Medulla oblongata (tissue), 1 donor: Measurements from ENCODE around the gene FAM136A.
"Not testable (repeated sequence)": the region's sequence is repeated elsewhere in the genome, so short reads cannot be mapped to it uniquely, and the experiment has no call there.

Experiments used
- DNase-seq: peaks from one replicate; pipeline ENCODE4 v3.0.0-alpha.2; 2015; ENCODE audit errors: extremely low spot score

The FAM136A gene

DNA sequence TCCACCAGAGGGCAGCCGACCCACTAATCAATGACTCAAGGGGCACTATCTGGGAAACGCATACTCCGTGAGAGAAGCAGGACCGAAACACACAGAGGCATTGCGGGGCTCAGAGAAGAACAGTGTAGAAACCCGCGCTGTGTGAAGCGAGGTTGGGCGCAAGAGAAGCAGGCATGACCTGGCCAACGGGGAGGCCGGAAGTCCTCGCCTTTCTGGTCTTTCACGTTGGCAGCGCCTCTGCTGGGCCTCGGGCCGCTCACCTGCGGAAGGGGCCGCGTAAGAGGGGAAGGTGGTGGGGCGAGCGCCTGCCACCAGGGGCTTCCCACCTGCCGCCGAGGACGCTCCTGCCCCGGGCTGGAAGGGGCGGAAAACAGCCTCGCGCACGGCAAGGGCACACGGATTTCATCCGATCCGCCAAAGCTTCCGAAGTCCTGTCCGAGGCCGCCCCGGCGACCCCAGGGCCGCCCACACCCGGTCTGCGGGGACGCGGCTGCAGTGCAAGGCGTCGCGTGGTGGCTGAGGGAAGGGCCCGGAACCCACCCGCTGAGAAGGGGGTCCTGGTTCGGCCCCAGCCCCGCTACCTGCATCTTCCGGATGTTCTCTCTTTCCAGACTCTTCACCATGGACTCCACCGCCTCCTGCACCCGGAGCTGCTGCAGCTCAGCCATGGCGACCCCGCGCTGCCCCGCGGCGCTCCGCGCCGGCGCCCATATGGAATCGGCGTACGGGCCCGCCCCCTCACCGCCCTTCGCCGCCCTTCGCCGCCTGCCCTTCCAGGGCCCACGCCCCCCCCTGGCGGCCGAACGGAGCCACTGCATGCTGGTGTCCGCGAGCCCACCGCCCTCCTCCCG lies at the start of gene FAM136A:
Gene FAM136A (minus strand): TSS at position 724 of the 851 bp plus-strand sequence. CDS start 56 bp downstream, at position 668.
- peak; percentile 81 for DNase-seq

DNA sequence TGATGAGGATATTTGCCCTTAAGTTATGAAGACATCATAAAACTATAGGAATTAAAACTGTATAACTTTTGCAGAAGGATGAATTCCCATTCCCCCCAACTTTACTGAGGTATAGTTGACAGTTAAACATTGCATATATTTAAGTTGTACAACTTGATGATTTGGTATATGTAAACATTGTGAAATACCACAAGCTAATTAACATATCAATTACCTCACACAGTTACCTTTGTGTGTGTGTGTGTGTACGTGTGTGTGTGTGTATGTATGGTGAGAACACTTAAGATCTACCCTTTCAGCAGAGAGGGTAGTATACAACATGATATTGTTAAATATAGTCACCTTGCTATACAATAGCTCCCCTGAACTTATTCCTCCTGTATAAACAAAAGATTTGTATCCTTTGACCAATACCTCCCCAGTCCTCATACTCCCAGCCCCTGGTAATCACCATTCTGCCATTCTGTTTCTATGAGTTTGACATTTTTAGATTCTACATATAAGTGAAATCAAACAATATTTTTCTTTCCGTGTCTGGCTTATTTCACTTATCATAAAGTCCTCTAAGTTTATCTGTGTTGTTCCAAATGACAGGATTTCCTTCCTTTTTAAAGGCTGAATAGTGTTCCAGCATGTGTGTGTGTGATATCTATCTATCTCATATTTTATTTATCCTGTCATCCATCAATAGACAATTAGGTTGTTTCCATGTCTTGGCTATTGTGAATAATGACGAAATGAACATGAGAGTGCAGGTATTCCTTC lies 48.2 kb upstream of the FAM136A start:
- DNase-seq, result no peak

DNA sequence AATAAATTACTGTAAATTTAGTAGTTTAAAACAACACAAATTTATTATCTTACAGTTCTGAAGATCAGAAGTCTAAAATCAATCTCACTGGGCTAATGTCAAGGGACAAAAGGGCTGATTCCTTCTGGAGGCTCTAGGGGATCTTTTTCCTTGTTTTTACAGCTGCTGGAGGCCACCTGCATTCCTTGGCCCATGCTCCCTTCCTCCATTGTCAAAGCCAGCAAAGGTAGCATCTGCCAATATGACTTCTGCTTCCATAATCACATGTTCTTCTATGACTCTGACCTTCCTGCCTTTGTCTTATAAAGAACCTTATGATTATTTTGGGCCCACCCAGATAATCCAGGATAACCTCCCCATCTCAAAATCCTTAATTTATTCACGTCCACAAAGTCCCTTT lies 46.0 kb upstream of the FAM136A start:
- no peak for DNase-seq

DNA sequence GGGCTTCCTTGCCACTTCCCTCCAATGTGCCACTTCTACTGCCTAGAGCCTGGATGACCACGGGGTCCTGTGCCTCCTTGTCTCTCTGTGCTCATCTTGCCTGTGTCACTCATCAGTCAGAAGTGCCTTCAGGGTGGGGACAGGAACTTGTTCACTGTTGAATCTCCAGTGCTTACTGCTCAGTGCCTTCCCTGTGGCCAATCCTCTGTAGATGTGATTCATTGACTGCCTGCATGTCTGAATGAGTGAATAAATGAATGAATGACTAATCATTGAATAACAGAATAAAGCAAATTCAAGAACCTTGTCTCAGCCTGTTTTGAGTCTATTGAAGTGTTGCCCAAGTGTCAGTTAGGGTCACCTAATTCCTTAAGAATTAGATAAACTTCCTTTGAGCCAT lies 42.3 kb upstream of the FAM136A start:
- DNase-seq, result no peak

DNA sequence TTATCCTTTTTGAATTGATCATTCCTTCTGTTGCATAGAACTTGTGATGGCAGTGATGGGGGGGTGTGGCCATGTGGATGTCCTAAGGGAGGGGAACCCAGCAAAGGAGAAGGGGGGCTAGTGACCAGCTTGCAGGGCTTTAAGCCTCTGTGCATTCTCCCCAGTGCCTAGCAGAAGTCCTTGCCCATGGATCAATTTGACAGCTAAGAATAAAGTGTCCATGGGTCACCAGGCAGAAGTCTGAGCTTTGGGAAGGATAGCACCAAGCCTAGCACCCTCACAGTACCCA lies 39.6 kb upstream of the FAM136A start:
- DNase-seq, result no peak

DNA sequence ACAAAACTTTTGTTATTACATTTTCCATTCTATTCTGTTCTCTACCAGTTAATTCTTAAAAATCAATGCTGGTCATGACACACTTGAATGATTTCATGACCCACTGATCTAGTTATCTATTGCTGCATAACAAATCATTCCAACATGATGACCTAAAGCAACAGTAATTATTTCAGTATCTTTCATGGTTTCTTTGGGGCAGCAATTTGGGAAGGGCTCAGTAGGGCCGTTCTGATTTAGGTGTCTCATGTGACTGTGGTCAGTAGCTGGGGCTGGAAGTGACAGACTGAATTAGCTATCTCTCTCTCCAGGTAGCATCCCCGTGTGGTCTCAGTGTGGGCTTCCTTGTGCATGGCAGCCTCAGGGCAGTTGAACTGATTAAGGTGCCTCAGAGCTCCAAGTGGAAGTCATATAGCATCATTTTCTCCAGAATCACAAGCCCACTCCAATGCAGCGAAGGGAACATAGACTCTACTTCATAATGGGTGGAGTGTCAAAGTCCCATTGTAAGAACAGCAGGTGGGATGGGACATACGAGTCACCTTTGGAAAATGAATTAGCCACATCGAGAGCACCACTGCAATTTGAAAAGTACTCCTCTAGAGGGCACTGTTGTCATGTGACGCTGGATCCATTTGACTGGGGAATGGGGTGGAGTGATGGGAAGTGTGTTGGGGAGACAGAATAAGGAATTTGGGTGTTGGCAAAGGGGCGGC lies 39.1 kb upstream of the FAM136A start:
- DNase-seq, result peak; percentile 77

DNA sequence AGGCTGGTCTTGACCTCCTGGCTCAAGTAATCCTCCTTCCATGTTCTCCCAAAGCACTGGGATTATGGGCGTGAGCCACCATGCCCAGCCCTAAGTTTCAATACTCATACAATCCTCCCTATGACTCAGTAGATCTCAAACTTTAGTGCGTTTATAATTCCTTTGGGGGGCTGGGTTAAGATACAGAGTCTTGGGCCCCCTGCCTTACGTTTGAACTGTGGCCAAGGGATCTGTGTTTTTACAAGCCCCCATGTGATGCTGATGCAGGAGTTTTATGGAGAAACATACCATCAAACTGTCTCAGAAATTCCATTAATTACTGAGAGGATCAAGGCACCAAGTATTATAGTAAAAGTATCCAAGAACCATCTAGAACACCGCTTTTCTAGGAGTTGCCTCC lies 38.2 kb upstream of the FAM136A start:
- no peak for DNase-seq

DNA sequence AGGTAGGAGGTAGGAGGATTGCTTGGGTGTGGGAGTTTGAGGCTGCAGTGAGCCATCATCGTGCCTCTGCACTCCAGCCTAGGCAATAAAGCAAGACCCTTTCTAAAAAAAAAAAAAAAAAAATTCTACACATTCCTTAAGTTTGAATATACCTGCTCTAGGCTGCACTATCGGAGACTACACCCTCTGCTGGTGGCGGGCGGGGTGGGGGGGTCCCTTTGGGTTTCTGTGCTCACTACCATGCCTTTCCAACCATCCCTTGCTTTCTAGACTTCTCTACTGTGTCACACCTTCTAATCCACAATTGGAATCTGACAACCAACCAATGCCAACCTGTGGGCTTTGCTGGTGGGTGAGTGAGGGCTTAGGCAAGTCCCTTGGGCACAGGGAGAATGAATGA lies 34.7 kb upstream of the FAM136A start:
- DNase-seq, result no peak

DNA sequence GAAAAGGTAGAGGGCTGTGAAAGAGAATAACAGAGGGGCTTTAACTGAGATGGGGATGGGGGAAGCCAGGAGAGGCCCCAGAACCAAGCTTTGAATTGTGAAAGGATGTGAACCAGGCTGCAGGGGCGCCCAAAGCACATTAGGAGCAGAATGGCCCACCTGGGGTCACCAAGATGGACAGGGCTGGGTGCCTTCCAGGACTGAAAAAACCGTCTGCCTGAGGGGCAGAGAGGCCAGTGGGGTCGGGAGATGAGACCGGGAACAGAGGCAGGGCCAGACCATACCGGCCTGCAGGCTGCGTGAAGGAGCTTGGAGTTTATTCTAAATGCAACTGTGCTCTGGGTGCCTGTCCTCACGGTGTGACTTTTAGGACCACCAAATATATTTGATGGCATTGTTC lies 29.1 kb upstream of the FAM136A start:
- DNase-seq, result no peak

DNA sequence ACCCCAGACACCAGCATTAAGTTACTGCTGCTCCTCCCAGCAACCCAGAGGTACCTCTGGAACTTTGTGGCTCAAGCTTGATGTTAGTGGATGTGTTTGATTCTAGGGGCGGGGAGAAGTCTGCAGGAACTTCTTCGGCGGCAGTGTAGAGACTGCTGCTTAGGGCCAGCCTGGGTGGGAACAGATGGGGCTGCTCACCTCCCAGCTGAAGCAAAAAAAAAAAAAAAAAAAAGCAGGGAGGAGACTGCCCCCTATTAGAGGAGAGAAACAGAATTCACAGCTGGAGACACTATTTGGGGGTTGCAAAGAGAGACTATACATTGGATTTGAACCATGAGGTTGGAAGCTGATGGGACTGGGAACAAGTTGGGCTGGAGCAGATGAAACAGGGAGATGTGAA lies 28.6 kb upstream of the FAM136A start:
- no peak for DNase-seq

DNA sequence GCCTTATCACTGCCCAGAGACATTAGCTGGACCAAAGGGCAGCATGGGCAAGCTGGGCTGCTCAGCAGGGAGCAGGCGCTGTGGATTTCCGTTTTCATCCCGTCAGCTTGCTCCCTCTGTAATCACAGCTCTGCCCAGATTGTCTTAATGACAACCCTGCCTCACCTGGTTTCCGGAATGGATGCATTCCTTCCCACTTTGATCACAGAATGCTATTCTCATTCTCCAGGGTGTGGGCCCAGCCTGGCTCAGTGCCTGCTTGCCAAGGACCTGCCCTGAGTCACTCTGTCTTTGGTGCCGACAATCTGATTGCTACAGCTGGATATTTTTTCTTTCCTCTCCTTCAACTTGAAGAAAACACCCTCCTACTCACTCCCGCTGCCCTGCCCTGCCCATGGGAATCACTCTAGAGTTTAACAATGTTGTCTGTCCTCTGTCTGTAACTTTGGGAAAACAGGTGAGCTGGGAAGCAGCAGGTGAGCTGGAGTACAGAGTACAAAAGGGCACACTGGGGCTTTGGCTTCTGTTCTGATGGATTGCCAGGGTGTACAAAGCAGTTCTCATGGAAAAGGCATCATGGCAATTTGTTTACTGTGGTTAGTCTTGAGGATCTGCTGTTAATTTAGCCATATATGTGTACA lies 27.2 kb upstream of the FAM136A start:
- DNase-seq, result no peak

DNA sequence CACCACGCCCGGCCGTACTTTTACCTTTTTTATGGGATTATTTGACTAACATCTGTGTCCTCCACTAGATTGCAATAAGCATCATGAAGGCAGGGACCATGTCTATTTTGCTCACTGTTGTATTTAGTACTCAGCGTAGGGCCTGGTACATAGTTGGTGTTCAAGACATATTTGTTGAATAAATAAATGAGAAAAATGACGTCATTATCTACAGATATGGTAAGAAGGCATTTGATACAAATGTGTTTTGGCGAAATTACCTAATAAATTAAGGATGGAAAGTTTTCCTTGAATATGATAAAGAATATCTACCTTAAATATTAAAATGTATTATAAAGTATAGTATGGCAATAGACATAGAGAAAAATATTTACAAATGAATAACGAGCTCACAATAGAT lies 24.0 kb upstream of the FAM136A start:
- no peak for DNase-seq

DNA sequence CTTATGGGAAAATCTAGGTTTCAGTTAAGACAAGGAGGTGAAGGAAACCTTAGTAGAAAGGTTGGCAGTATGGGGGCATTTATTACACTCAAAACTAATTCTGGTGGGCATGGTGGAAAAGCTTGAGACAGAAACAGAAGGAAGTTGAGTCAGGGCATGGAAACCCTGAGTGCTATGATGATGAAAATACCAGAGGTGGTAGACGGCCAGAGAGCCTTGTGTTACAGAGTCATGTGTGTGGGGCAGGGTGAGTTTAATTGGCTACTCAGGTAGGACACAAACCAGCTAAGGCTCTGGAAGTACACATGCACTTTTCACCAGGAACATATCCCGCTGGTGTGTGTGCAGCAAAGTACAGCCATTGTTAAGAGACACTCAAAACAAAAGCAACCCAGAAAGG lies 20.7 kb upstream of the FAM136A start:
- no peak for DNase-seq

DNA sequence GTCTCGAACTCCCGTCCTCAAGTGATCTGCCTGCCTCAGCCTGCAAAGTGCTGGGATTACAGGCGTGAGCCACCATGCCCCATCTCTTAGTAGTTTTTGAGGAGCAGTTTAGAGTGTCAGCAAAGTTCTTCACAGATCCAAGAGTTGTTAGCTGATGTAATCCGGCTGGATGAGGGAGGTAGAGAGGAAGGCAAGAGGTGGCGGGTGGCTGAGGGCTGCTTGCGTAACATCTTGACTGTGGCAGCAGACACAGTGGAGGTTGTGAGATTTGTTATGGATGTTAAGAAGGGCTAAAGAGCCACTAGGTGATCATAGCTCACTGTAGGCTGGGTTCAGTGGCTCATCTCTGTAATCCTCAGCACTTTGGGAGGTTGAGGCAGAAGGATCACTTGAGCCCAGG lies 19.5 kb upstream of the FAM136A start:
- DNase-seq, result no peak

DNA sequence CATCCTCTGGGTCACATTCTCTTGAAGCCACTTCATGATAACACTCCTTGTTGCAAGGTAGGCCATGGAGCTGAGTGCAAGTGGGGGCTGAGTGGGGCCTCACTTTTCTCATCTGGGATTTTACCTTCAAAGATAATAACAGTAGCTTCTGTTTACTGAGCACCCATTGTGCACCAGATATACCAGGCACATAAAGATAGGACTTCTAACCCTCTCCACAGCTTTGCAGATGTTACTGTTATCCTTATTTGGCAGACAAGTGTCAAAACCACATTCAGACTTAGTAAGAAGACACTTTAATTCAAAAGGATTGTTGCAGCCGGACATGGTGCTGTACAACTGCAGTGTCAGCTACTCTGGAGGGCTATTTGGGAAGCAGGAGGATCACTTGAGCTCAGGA lies 12.8 kb upstream of the FAM136A start:
- DNase-seq, result no peak

DNA sequence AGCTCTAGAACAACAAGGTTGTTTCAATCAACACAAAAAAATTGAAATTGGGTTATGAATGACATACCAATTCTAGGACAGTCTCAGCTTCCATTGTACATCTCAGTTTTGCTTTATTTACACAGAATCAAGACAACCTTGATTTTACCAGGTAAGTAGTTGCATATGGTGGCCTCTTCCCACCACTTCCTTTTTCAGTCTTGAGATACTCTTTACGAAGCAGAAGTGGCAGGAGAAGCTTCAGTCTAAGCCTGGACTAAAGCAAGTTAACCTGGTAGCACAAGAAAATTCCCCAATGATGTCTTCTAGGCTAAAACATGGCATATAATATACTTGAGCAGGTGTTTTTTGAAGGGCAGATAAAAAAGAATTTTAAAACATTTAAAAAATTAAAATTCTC lies 10.7 kb upstream of the FAM136A start:
- no peak for DNase-seq

DNA sequence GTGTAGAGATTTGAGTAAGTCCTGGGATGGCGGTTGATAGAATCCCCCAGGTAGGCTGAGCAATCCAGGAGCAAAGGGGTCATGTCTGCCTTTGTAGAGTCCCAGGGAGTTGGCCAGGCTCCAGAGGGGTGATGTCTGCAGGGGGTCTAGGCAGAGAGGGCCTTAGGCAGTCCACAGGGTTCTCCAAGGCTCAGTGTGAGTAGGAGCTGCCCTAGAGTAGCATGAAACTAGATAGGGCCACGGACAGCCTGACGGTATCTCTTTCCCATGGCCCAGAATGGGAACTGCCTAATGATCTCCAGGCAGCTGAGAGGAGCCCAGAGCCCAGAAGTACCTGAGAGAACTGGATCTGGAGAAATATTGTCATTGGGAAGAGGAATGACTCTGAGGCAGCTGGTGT lies 9.0 kb upstream of the FAM136A start:
- no peak for DNase-seq

DNA sequence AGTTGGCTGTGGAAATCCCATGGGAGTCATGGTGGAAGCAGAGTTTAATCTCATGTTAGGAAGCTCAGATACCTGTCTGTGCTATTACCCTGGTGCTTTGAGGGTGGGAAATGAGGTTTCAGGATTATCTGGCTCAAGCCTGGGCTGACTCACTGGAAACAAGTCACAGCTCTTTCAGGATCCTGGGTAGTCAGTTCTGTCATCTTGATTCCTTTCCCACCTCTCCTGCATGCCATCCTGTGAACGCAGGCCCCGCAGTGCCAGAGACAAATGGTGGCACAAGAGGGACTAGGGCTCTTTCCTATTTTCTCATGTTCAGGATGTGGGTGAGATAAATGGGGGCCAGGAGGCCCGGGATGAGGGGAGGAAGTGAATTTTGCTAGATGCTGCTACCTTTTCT lies 3.7 kb upstream of the FAM136A start:
- DNase-seq, result no peak

DNA sequence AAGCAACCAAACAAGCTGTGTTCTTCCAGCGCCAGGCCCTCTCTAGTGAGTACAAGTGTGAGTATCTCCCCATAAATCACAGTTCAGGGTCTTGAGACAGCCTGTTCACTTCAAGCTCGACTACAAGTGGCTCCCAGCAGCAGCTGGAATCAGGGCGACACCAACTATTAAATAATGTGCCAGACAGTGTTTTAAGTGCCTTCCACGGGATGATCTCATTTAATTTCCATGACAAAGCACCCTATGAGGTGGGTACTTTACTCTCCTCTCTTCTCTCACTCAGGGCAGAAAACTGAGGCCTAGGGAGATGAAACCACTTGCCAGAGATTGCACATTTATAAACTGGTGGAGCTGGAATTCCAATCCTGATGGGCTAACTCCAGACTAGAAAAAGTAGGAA lies 2.6 kb upstream of the FAM136A start:
- DNase-seq, result peak; percentile 12

DNA sequence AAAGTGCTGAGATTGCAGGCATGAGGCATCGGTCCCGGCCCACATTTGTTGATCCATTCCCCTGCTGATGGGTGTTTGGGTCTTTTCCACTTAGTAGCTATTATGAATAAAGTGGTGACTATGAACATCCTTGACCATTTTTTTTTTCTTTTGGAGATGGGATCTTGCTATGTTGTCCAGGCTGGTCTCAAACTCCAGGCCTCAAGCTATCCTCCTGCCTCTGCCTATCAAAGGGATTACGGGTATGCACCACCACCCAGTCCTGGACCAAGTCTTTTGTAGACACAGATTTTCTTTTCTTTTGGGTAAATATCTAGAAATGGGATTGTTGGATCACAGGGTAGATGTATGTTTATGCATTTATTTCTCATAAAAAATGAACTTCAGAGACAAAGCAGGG lies 1.3 kb upstream of the FAM136A start:
- no peak for DNase-seq

DNA sequence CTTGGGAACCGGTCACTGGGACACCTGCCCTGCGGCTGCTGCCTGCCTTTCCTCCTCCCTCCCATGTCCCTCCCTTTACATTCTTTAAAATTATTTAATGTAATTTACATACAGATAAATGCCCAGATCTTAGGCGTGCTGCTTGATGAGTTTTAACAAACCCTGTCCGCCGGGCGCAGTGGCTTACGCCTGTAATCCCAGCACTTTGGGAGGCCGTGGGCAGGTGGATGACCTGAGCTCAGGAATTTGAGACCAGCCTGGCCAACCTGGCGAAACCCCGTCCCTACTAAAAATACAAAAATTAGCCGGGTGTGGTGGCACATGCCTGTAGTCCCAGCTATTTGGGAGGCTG lies 304 bp upstream of the FAM136A start:
- not testable (repeated sequence) for DNase-seq

DNA sequence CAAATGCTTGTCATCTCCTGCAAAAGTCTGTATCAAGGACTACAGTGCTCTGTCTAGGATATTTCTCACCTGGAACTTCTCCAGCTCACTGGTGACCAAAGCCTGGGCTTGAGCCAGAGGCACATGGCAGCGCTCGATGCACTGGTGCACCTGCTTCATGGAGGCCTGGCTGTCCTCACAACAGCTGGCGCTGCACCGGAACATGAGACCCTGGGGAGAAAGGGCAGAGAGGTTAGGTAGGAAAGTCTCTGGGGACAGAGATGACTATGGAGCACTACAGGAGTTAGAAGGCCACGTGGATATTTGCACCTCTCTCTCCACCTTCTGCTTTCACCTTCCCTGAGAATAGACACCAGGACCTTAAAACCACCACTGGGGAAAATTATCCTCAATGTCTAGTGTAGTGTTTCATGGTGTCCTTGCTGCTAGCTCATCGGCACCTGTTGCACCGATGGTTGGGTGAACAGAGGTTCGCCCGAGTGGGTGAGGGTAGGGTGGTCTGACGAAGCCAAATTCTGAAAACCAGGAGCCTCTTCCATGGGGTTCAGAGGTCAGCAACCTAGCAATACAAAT lies 1.0 kb downstream of the FAM136A start:
- DNase-seq, result no peak
